Right lobe of liver (tissue), 4 donors: Measurements from ENCODE around the gene TRPM7.

Experiments
- POLR2A ChIP-seq: fragments of 450-650 bp; IDR thresholded peaks from one replicate; pipeline ENCODE4 v1.6.1; 2017; ENCODE audit warnings: antibody characterized with exemption, mild to moderate bottlenecking
- TF ChIP-seq, protein P1 (sequence below), 4 donors: fragments of 200-600 bp in 3 of 4; fragments of 450-650 bp in 1 of 4; IDR thresholded peaks; one replicate each; pipeline versions ENCODE4 v1.5.1 to v1.8.0; 2016 to 2022; ENCODE audit warnings: antibody characterized with exemption in 4 of 4, mild to moderate bottlenecking in 2 of 4
- donor health status: DM: no; HTN: no; CAD: no.
- donor health status: DM: no; HTN: no; CAD: no.
- donor health status: DM: no; HTN: yes; CAD: no.

DNA sequence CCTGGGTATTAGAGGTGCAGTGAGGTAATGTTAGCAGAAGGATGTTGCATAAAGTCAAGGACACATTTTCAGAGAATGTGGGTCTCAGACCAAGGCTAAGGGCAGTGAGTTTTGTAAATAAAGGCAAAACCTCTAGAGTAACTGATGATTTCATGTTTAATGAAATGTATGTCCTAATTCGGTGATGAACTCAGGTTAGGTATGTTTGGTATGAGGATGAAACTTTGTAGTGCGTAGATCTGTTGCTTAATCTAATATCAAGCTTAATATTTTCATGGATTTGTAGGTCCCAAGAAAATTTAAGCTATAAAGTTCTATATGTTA is 143.7 kb downstream of the TRPM7 start:
- TF ChIP-seq, protein P1, sequence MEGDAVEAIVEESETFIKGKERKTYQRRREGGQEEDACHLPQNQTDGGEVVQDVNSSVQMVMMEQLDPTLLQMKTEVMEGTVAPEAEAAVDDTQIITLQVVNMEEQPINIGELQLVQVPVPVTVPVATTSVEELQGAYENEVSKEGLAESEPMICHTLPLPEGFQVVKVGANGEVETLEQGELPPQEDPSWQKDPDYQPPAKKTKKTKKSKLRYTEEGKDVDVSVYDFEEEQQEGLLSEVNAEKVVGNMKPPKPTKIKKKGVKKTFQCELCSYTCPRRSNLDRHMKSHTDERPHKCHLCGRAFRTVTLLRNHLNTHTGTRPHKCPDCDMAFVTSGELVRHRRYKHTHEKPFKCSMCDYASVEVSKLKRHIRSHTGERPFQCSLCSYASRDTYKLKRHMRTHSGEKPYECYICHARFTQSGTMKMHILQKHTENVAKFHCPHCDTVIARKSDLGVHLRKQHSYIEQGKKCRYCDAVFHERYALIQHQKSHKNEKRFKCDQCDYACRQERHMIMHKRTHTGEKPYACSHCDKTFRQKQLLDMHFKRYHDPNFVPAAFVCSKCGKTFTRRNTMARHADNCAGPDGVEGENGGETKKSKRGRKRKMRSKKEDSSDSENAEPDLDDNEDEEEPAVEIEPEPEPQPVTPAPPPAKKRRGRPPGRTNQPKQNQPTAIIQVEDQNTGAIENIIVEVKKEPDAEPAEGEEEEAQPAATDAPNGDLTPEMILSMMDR (IDR thresholded peaks at IDR 0.05), result no peak
- TF ChIP-seq POLR2A, result no peak
